Measurements from ENCODE around the gene SNAI3. TPM values are rescaled to one million over a fixed set of nuclear protein-coding genes. Genes with fewer than 3 reads are reported as not detected.

SNAI3 gene
- total RNA-seq, 4 donors from 2014 or later: 1.2 to 2.2 (median 1.6) TPM

- ATAC-seq (no peak), DNase-seq (no peak)
- Histone ChIP-seq H3K36me3 (peaks cover 0 to 29% of the 10 kb centered on the region in 2 donors), H3K27ac (peak overlapping the region in 2 of 4 donors; percentile 43 to 59), H3K9me3 (no peaks in the 10 kb centered on the region), H3K4me3 (no peak overlapping the region), H3K4me1 (peaks cover 8 to 9% of the 10 kb centered on the region in 2 donors), H3K27me3 (no peaks in the 10 kb centered on the region)
- TF ChIP-seq, protein P1, sequence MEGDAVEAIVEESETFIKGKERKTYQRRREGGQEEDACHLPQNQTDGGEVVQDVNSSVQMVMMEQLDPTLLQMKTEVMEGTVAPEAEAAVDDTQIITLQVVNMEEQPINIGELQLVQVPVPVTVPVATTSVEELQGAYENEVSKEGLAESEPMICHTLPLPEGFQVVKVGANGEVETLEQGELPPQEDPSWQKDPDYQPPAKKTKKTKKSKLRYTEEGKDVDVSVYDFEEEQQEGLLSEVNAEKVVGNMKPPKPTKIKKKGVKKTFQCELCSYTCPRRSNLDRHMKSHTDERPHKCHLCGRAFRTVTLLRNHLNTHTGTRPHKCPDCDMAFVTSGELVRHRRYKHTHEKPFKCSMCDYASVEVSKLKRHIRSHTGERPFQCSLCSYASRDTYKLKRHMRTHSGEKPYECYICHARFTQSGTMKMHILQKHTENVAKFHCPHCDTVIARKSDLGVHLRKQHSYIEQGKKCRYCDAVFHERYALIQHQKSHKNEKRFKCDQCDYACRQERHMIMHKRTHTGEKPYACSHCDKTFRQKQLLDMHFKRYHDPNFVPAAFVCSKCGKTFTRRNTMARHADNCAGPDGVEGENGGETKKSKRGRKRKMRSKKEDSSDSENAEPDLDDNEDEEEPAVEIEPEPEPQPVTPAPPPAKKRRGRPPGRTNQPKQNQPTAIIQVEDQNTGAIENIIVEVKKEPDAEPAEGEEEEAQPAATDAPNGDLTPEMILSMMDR (IDR thresholded peaks at IDR 0.05 in 4 of 5, conservative IDR thresholded peaks at IDR 0.05 in 1 of 5): no peak
- TF ChIP-seq POLR2A (IDR thresholded peaks at IDR 0.05): no peak
- intact Hi-C loops (cut with DNase I; ENCODE audit: low total_unique reads): no loop called here
- in situ Hi-C loops (cut with MboI; ENCODE audit: low sequenced_read_pairs in 4 of 4): no loop called here
Measured at GRCh38 chr16:88651989-88652761, 34.1 kb downstream of the SNAI3 start.

- peak overlapping the region; percentile 50 to 64 (median 61) for H3K4me3 ChIP-seq
- H3K36me3 ChIP-seq: peaks cover 0 to 29% of the 10 kb centered on the region in 2 donors
- intact Hi-C loops (cut with DNase I; ENCODE audit: low total_unique reads): no loop called here
- no peaks in the 10 kb centered on the region for H3K9me3 ChIP-seq
- peaks cover 8 to 9% of the 10 kb centered on the region in 2 donors for H3K4me1 ChIP-seq
- peak in 1 of 2 donors; percentile 45 for DNase-seq
- peak; percentile 32 to 59 for ATAC-seq
- peak overlapping the region; percentile 7 to 64 (median 56) for H3K27ac ChIP-seq
- no peaks in the 10 kb centered on the region for H3K27me3 ChIP-seq
- no peak for TF ChIP-seq POLR2A (IDR thresholded peaks at IDR 0.05)
- TF ChIP-seq, protein P1 (IDR thresholded peaks at IDR 0.05 in 4 of 5, conservative IDR thresholded peaks at IDR 0.05 in 1 of 5): no peak
- in situ Hi-C loops (cut with MboI; ENCODE audit: low sequenced_read_pairs in 4 of 4): no loop called here
Measured at GRCh38 chr16:88651276-88651988, 34.9 kb downstream of the SNAI3 start.

GRCh38 chr16:88650749-88651275 is 35.5 kb downstream of the SNAI3 start, which contains the start of gene CYBA:
Gene CYBA (minus strand): TSS chr16:88651053. CDS start chr16:88651013, 40 bp downstream.
- in situ Hi-C loops (cut with MboI; ENCODE audit: low sequenced_read_pairs in 4 of 4): no loop called here
- TF ChIP-seq, protein P1 (IDR thresholded peaks at IDR 0.05 in 4 of 5, conservative IDR thresholded peaks at IDR 0.05 in 1 of 5): no peak
- no peak for TF ChIP-seq POLR2A (IDR thresholded peaks at IDR 0.05)
- peak within 1 kb of the TSS; percentile 38 to 64 (median 58) for H3K27ac ChIP-seq
- H3K36me3 ChIP-seq: peaks cover 0 to 25% of the 10 kb centered on the region in 2 donors
- H3K4me3 ChIP-seq: peak within 1 kb of the TSS; percentile 50 to 64 (median 61)
- peak; percentile 37 to 46 for DNase-seq
- no peaks in the 10 kb centered on the region for H3K9me3 ChIP-seq
- H3K27me3 ChIP-seq: no peaks in the 10 kb centered on the region
- intact Hi-C loops (cut with DNase I; ENCODE audit: low total_unique reads): no loop called here
- ATAC-seq: peak; percentile 43 to 45
- peaks cover 8 to 9% of the 10 kb centered on the region in 2 donors for H3K4me1 ChIP-seq

DNA sequence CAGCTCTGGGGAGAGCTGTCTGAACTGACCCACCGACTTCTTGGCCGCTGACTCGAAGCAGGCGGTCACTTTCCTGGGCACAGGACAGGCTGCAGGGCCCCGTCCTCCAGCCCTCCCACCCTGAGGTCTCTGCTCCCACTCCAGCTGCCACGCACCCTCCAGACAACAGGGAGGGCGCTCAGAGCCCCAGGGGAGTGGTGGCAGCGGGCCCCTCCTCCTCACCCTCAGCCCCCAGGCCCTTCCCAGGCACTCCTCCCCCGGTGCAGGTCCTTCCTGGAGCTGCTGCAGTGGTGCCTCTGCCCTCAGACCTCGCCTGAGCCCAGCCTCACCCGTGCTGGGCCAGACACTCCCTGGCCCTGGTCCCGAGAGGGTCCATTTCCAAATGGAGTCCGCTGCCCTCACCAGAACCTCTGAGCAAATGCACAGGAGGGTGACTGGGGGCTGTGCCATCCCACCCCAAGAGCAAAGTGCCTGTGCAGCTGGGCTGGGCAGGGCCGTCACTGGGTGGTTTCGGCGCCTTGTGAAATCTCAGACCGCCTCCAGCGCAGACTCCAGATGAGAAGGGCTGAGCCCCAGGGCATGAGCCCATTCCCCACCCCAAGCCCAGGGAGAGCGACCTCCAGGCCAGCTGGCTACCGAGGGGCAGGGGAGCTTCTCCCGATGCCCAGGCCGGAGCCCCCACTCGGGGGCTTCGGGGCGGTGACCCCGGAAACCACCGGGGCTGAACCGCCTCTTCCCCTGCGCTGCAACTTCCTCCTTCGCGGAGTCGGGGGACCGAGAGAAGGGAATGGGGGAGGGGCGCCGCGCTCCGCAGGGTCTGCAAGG is 36.2 kb downstream of the SNAI3 start:
- ATAC-seq (peak in 1 of 2 donors; percentile 25), DNase-seq (no peak)
- TF ChIP-seq, protein P1 (IDR thresholded peaks at IDR 0.05 in 4 of 5, conservative IDR thresholded peaks at IDR 0.05 in 1 of 5): no peak
- TF ChIP-seq POLR2A (IDR thresholded peaks at IDR 0.05): no peak
- intact Hi-C loops (cut with DNase I; ENCODE audit: low total_unique reads): no loop called here
- Histone ChIP-seq H3K36me3 (peaks cover 0 to 18% of the 10 kb centered on the region in 2 donors), H3K27me3 (no peaks in the 10 kb centered on the region), H3K9me3 (no peaks in the 10 kb centered on the region), H3K4me3 (peak overlapping the region; percentile 50 to 64 (median 61)), H3K27ac (peak overlapping the region; percentile 38 to 64 (median 58)), H3K4me1 (peaks cover 8 to 9% of the 10 kb centered on the region in 2 donors)
- in situ Hi-C loops (cut with MboI; ENCODE audit: low sequenced_read_pairs in 4 of 4): no loop called here

Data from gastrocnemius medialis (tissue), 4 donors.